HL-60 (cell line): ENCODE measurements around the gene F8.
"Not testable (repeated sequence)": the region's sequence is repeated elsewhere in the genome, so short reads cannot be mapped to it uniquely, and the experiment has no call there.

Experiments used
- DNase-seq, 2 experiments: peaks; one replicate each; pipeline ENCODE4 v3.0.0-alpha.2; 2010 to 2020; ENCODE audit warnings: low read depth in 1 of 2, low spot score in 1 of 2
- H3K27ac ChIP-seq: fragments of 250-450 bp; sonication (Bioruptor Pico); replicated peaks from 2 replicates; pipeline ENCODE4 v1.5.1; 2020; ENCODE audit warnings: mild to moderate bottlenecking, moderate library complexity
- H3K27me3 ChIP-seq: fragments of 250-450 bp; sonication (Bioruptor Pico); 2 replicates; pipeline ENCODE4 v1.5.1; 2021; ENCODE audit warnings: mild to moderate bottlenecking, moderate library complexity; ENCODE audit not compliant: insufficient read depth, poor library complexity, severe bottlenecking
- H3K4me3 ChIP-seq: replicated peaks from 2 replicates; pipeline ENCODE4 v1.5.1; 2011; ENCODE audit warnings: mild to moderate bottlenecking, control low read depth, low read length; ENCODE audit not compliant: insufficient read depth
- CTCF ChIP-seq: IDR thresholded peaks from one replicate; pipeline ENCODE4 v1.5.1; 2011; ENCODE audit warnings: low read length, control low read depth, inconsistent platforms; ENCODE audit not compliant: insufficient read depth
- GABPA ChIP-seq: IDR thresholded peaks from 2 replicates; pipeline ENCODE4 v1.6.1; 2012; ENCODE audit warnings: low read depth
- POLR2AphosphoS5 ChIP-seq: IDR thresholded peaks from 2 replicates; pipeline ENCODE4 v1.6.1; 2012; ENCODE audit warnings: low read depth
- REST ChIP-seq: IDR thresholded peaks from 2 replicates; pipeline ENCODE4 v1.6.1; 2012; ENCODE audit warnings: low read depth; ENCODE audit not compliant: insufficient replicate concordance
- SPI1 ChIP-seq: IDR thresholded peaks from 2 replicates; pipeline ENCODE4 v1.6.1; 2012; ENCODE audit warnings: low read depth, mild to moderate bottlenecking, borderline replicate concordance

The F8 gene

GRCh38 chrX:154818916-154819770 is 203.4 kb downstream of the F8 start:
- DNase-seq = no peak
- H3K4me3 ChIP-seq = no peak overlapping the region
- no peak for TF ChIP-seq REST
- no peak for TF ChIP-seq GABPA
- no peak for TF ChIP-seq CTCF
- no peak for TF ChIP-seq SPI1
- TF ChIP-seq POLR2AphosphoS5 = no peak
- H3K27ac ChIP-seq = no peak overlapping the region
- no peaks in the 10 kb centered on the region for H3K27me3 ChIP-seq

GRCh38 chrX:154817048-154817618 is 205.4 kb downstream of the F8 start:
- DNase-seq, H3K4me3 ChIP-seq, H3K27ac ChIP-seq, H3K27me3 ChIP-seq: not testable (repeated sequence)

GRCh38 chrX:154816326-154816898 is 206.1 kb downstream of the F8 start:
- H3K27me3 ChIP-seq, H3K27ac ChIP-seq, DNase-seq, H3K4me3 ChIP-seq: not testable (repeated sequence)

- no peak for DNase-seq
- no peak overlapping the region for H3K4me3 ChIP-seq
- TF ChIP-seq SPI1 (no peak), POLR2AphosphoS5 (no peak), GABPA (no peak), REST (no peak), CTCF (no peak)
- no peak overlapping the region for H3K27ac ChIP-seq
- H3K27me3 ChIP-seq = no peaks in the 10 kb centered on the region
Measured at GRCh38 chrX:154815274-154815818, 207.2 kb downstream of the F8 start.
